ENCODE measurements around the gene RPL23. TPM values are rescaled to one million over a fixed set of nuclear protein-coding genes. Genes with fewer than 3 reads are reported as not detected.

The RPL23 gene
- total RNA-seq, 6 donors from 2014 or later, result 542 to 1,288 (median 1,062) TPM

DNA sequence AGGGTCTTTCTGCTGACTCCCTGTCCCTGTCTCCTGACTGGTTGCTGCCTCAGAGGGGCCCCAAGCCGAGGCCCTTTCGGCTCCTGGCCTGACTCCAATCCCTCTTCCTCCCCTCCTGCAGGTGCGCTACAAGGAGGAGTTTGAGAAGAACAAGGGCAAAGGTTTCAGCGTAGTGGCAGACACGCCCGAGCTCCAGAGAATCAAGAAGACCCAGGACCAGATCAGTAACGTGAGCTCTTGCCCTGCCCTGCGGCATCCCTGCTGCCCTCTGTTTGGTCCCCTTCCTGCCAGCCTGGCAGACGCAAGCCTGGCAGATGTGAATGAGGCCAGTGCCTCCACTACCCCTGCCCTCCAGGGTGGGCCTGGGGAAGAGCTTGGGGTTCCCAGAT is 44.8 kb upstream of the RPL23 start:
- 22 to 46% methylated on average over 3 to 9 of the region's 9 CpGs for WGBS, 2 donors

DNA sequence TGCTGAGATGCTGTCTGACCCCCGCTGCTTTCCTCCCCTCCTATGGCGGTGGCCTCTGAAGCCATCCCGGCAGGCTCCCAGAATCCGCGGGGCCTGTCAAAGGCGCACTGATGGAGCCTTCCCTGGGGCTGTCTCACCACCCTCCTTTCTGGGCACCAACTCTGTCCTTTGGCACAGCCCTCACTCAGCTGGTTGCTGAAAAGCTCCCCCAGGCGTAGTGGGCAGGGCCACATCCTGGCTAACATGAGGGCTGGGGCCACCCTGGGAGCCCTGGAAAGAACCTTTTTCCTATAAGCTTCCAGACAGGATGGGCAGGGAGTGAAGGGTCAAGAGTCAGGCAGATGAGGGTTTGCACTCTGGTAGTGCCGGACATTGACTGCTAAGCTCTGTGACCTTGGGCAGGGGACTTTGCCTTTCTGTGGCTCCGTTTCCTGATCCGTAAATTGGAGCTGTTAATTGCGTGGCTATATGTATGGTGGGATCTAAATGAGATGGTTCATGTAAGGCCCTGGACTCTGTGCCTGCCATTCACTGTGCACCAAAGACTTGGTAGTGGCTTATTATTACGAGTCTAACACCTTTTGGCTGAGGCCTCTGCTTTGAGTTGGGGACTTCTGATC is 44.3 kb upstream of the RPL23 start:
- Histone ChIP-seq H3K27me3 (no peaks in the 10 kb centered on the region), H3K4me3 (no peak overlapping the region), H3K4me1 (peaks cover 84 to 91% (median 89%) of the 10 kb centered on the region in 4 donors), H3K36me3 (peaks cover 3 to 64% (median 28%) of the 10 kb centered on the region in 4 donors), H3K9me3 (no peaks in the 10 kb centered on the region), H3K27ac (peak overlapping the region; percentile 73 to 87 (median 80))
- ATAC-seq (ENCODE audit: low FRiP score in 2 of 2), result no peak
- TF ChIP-seq, protein P1, sequence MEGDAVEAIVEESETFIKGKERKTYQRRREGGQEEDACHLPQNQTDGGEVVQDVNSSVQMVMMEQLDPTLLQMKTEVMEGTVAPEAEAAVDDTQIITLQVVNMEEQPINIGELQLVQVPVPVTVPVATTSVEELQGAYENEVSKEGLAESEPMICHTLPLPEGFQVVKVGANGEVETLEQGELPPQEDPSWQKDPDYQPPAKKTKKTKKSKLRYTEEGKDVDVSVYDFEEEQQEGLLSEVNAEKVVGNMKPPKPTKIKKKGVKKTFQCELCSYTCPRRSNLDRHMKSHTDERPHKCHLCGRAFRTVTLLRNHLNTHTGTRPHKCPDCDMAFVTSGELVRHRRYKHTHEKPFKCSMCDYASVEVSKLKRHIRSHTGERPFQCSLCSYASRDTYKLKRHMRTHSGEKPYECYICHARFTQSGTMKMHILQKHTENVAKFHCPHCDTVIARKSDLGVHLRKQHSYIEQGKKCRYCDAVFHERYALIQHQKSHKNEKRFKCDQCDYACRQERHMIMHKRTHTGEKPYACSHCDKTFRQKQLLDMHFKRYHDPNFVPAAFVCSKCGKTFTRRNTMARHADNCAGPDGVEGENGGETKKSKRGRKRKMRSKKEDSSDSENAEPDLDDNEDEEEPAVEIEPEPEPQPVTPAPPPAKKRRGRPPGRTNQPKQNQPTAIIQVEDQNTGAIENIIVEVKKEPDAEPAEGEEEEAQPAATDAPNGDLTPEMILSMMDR (IDR thresholded peaks at IDR 0.05), result no peak
- TF ChIP-seq POLR2A (IDR thresholded peaks at IDR 0.05) (no peak), POLR2AphosphoS5 (IDR thresholded peaks at IDR 0.05) (peak in 1 of 2 donors; percentile 40)
- no peak for DNase-seq
- 52 to 79% methylated on average over 5 to 11 of the region's 12 CpGs for WGBS, 2 donors

More for the DNA sequence above, 44.8 kb upstream of the RPL23 start:
- ATAC-seq (ENCODE audit: low FRiP score in 2 of 2) (no peak), DNase-seq (no peak)
- H3K9me3 ChIP-seq, result no peaks in the 10 kb centered on the region
- H3K36me3 ChIP-seq, result peaks cover 0 to 64% (median 26%) of the 10 kb centered on the region in 4 donors
- peaks cover 84 to 89% (median 86%) of the 10 kb centered on the region in 4 donors for H3K4me1 ChIP-seq
- H3K27me3 ChIP-seq, result no peaks in the 10 kb centered on the region
- TF ChIP-seq POLR2A (IDR thresholded peaks at IDR 0.05) (no peak), POLR2AphosphoS5 (IDR thresholded peaks at IDR 0.05) (no peak), EP300 (IDR thresholded peaks at IDR 0.05) (no peak)
- TF ChIP-seq, protein P1 (IDR thresholded peaks at IDR 0.05), result no peak
- peak overlapping the region; percentile 73 to 87 (median 80) for H3K27ac ChIP-seq
- peak overlapping the region in 1 of 4 donors; percentile 7 for H3K4me3 ChIP-seq

DNA sequence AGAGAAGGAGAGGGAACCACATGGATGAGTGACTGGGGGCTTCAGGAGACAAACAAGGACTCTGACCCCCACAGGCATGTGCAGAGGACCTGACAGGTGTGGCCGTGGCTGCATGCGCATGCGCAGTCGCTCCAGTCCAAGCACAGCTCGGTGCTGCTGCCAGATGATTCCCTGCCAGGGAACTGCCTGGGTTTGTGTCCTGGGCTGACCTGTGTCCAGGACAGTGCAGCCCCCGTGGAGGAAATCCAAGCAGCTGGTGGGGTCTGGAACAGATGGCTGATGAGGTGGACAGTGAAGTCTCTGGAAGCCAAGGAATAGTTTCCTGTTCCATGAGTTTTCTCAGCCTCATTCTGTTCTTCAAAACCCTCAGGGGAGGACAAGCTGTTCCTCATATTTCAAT is 43.7 kb upstream of the RPL23 start:
- WGBS, 2 donors, result 62 to 84% methylated on average over 6 of the region's 6 CpGs
- Histone ChIP-seq H3K4me1 (peaks cover 88 to 90% (median 89%) of the 10 kb centered on the region in 4 donors), H3K27me3 (no peaks in the 10 kb centered on the region), H3K9me3 (no peaks in the 10 kb centered on the region), H3K36me3 (peaks cover 7 to 67% (median 34%) of the 10 kb centered on the region in 4 donors), H3K4me3 (no peak overlapping the region), H3K27ac (peak overlapping the region; percentile 73 to 87 (median 80))
- ATAC-seq (ENCODE audit: low FRiP score in 2 of 2) (peak in 1 of 2 donors; percentile 65), DNase-seq (no peak)
- TF ChIP-seq, protein P1 (IDR thresholded peaks at IDR 0.05), result no peak
- TF ChIP-seq POLR2AphosphoS5 (IDR thresholded peaks at IDR 0.05), result peak in 1 of 2 donors; percentile 44

DNA sequence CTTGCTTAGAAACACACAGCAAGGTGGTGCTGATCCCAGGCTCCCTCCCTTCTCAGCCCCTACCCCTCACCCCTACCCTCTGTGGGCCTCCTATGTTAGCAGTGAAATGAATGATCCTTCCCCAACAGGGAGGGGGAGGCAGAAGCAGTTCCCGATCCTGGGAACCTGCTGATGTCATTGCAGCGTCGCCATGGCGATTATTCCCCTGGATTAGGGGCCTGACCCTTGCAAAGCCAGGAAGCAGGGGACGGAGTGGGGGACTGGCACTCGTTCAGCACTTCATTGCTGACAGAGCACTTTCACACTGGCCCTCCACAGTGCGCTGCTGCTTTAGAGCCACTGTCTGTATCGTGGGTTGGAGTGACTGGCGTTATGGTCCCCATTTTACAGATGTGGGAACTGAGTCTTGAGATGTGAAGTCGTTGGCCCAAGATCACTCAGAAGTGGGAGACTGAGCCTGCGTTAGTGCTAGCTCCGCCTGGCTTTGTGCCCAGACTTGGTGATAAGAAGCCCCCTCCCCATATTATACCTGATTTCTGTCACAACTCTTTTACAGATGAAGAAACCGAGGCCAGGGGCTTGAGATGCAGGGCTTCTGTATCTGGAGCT is 42.9 kb upstream of the RPL23 start:
- H3K36me3 ChIP-seq, result peaks cover 8 to 75% (median 41%) of the 10 kb centered on the region in 4 donors
- ATAC-seq (ENCODE audit: low FRiP score in 2 of 2), result no peak
- H3K4me3 ChIP-seq, result no peak overlapping the region
- peaks cover 81 to 87% (median 82%) of the 10 kb centered on the region in 4 donors for H3K4me1 ChIP-seq
- DNase-seq, result no peak
- H3K9me3 ChIP-seq, result no peaks in the 10 kb centered on the region
- TF ChIP-seq, protein P1 (IDR thresholded peaks at IDR 0.05), result no peak
- TF ChIP-seq POLR2AphosphoS5 (IDR thresholded peaks at IDR 0.05), result no peak
- H3K27ac ChIP-seq, result peak overlapping the region in 3 of 4 donors; percentile 77 to 87 (median 84)
- 23 to 58% methylated on average over 3 to 13 of the region's 13 CpGs for WGBS, 2 donors
- no peaks in the 10 kb centered on the region for H3K27me3 ChIP-seq
